GM21423 (cell line): ENCODE measurements around the gene HLA-DQA1.
"Not testable (repeated sequence)": the region's sequence is repeated elsewhere in the genome, so short reads cannot be mapped to it uniquely, and the experiment has no call there.

Experiments
- ATAC-seq: cut with Tn5 transposase; IDR thresholded peaks from one replicate; pipeline ENCODE4 v1.9.1; 2021; ENCODE audit warnings: mild to moderate bottlenecking, moderate library complexity; ENCODE audit not compliant: unreplicated experiment

HLA-DQA1 gene

GRCh38 chr6:32637219-32637880 lies at the start of gene HLA-DQA1:
Gene HLA-DQA1 (plus strand): TSS chr6:32637406. CDS start chr6:32637459, 53 bp downstream.
- peak; percentile 79 for ATAC-seq

GRCh38 chr6:32588156-32588555 lies 49.0 kb upstream of the HLA-DQA1 start:
- no peak for ATAC-seq

- peak; percentile 94 for ATAC-seq
Measured at GRCh38 chr6:32589596-32590449, 47.4 kb upstream of the HLA-DQA1 start, which contains the start of gene HLA-DRB1. Gene HLA-DRB1 (minus strand): TSS chr6:32589848. CDS start chr6:32589742, 106 bp downstream.

DNA sequence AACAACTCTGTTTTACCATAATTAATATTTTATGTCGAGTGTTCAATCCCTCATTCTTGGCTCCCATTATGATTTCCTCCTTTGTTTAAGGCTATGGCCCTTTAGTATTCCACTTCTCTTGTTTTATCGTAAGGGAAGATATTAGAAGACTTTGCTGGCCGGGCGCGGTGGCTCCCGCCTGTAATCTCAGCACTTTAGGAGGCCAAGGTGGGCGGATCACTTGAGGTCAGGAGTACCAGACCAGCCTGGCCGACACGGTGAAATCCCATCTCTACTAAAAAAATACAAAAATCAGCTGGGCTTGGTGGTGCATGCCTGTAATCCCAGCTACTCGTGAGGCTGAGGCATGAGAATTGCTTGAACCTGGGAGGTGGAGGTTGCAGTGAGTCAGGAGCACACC lies 46.5 kb upstream of the HLA-DQA1 start:
- not testable (repeated sequence) for ATAC-seq

DNA sequence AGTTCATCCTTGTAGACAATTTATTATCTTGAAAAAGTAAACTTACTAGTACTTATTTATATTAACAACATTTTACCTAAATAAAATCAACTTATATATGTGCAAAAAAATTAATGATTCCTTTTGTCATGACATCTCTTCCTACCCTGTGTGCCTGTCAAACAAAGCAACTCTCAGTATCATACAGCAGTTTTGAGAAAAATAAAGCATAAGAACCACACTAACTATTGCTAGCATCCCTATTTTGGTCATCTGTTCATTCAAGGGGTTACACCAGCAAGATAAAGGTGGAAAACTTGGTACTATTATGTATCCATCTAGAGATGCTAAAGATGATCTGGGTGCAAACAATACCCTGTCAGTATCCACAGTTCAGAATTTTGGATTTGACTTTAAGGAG lies 40.2 kb upstream of the HLA-DQA1 start:
- no peak for ATAC-seq

GRCh38 chr6:32602383-32602782 lies 34.8 kb upstream of the HLA-DQA1 start:
- no peak for ATAC-seq

- no peak for ATAC-seq
Measured at GRCh38 chr6:32603222-32603621, 34.0 kb upstream of the HLA-DQA1 start.

- ATAC-seq = no peak
Measured at GRCh38 chr6:32603888-32604287, 33.3 kb upstream of the HLA-DQA1 start.

DNA sequence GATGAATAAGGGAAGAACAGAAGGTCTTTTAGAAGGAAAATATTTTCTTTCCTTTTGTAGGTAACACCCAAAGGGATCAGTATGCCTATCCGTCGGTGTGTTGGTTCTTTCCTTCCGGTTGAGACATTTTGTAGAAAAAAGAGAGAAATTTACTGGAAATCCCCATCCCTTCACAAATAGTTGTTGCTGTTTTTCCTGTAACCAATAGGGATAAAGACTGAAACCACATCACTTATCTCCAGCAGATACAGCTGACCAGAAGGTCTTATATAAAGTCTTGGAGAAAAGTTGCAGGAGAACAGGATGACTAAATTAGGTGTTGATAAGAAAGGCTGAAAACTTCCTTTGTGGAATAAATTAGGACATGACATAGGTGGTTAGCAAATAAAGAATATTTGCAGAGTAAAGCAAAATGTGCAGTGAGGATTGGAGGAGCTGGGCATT lies 32.8 kb upstream of the HLA-DQA1 start:
- no peak for ATAC-seq

DNA sequence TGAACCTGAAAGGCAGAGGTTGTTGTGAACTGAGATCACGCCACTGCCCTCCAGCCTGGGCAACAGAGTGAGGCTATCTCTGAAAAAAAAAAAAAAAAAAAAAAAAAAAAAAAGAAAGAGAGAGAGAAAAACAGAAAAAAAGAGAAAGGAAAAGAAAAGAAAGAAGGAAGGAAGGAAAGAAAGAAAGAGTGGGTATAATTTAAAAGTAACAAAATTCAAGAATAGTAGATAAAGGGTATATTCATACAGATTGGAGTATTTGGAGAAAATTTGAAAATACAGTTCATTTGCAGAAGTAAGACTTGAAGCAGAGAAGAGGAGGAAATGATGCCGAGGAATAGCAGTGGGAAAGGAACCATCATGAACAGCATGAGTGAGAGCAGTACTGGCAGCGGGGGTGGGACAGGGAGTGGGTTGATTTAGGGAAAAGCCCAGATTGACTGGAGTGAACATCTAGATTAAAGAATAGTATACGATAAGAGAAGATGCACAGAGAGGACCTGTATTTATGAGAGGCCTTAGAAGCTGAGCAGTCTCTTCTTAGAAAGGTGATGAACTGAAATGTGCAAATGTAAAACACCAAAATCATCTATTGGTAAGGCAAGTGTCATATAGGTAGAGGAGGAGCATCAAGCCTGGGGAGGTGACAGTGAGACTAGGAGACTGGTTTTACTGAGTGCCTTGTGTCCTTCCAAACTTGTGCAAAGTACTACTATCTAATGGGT lies 29.8 kb upstream of the HLA-DQA1 start:
- ATAC-seq = no peak

DNA sequence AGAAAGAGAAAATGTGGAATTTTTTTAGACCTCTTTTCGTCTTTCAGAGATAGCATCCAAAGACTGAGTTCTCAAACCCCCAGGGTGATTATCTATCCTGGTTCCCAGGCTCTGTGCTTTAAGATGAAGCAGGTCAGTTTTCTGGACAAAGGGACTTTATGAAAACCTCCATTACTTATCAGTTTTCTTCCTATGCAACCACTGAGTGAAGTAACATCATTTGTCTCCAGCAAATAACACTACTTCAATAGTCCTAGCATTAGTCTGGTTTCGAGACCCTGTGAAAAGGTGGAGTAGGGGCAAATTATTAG lies 29.3 kb upstream of the HLA-DQA1 start:
- ATAC-seq = no peak

GRCh38 chr6:32608362-32608761 lies 28.8 kb upstream of the HLA-DQA1 start:
- ATAC-seq = no peak

- ATAC-seq = no peak
Measured at GRCh38 chr6:32609391-32609730, 27.8 kb upstream of the HLA-DQA1 start.

GRCh38 chr6:32609731-32610640 lies 27.2 kb upstream of the HLA-DQA1 start:
- ATAC-seq = peak; percentile 92

DNA sequence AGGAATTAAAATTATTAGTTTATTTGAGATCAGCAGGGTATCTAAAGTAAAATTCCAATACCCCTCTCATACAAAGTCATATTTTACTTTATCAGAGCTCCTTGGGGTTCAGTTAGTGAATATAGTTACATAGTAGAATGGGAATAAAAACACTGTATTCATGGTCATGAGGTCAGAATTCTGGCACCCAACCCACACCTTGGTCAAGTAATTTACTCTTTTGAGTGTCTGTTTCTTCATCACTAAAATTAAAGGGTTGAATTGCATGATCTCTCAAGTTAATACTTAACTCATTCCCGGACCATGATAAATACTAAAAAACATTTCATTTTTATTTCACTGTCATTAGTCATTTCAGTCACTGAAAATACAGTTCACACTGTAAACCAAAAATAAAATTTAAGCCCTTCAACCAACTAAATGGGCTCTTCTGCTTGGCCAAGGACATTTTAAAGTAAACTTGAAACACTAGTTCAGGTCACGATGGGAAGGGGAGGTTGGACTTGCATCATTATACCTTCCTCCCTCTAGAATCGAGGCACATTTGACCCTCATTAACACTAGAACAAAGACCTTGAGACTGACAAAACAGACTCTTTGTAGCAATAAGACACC lies 26.4 kb upstream of the HLA-DQA1 start:
- ATAC-seq = no peak

DNA sequence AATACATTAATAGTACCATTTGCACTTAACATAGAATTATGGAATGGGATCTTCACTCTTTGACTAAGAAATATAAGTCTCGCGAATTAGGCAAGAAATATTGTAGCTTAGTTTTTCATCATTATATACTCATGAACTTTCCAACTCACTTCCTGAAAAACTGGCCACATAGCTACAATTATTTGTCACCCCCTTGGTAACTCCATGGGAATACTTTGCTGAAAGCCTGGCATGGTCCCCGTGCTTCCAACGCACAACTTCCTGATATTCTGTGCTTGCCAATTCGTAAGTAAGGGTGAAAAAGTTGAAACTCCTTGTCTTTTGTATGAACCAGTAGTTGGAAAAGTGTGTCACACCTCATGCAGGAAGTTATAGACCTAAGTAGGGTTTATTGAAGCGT lies 23.7 kb upstream of the HLA-DQA1 start:
- ATAC-seq = no peak

- ATAC-seq = no peak
Measured at GRCh38 chr6:32614366-32615081, 22.7 kb upstream of the HLA-DQA1 start.

GRCh38 chr6:32615885-32616532 lies 21.2 kb upstream of the HLA-DQA1 start:
- ATAC-seq = no peak

DNA sequence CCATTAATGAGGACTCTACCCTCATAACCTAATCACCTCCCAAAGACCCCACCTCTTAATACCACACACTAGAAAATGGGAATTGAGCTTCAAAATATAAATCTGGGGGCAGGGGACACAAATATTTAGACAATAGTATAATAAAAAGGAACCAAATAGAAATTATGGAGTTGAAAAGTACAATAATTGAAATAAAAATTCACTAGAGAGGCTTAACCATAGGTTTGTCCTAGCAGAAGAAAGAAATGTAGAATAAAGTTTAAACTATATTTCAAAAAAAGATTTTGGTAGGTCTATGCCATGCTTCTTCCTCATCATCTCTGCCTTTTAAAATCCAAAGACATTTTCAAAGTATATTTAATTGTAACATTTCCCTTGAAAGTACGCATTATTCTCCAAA lies 19.5 kb upstream of the HLA-DQA1 start:
- ATAC-seq = no peak
